Measurements from ENCODE around the gene EGF. TPM values are rescaled to one million over a fixed set of nuclear protein-coding genes. Genes with fewer than 3 reads are reported as not detected.

EGF gene
- total RNA-seq, 1 experiment from 2014 or later = not detected

DNA sequence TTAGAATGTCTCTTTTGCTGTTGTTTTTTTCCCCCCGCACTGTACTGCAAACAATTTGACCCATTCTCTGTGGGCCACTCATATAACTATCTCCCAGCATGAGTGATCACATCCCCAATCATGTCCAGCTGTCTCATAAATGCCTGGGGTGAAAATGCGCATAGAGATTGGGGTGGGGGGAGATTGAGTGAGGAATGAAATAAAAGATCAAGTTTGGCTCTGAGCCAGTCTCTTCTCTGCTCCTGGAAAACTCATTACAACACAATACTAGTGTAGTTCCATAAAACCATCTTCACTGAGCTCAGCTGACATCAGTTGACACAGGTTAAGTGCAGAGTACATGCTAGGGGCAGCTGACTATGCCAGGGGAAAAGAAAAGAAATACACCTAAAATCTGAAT lies 96.9 kb downstream of the EGF start:
- no peaks in the 10 kb centered on the region for H4K20me1 ChIP-seq (ENCODE audit: insufficient read depth, low read depth, low read length)
- H3K27me3 ChIP-seq (ENCODE audit: low read length) = no peaks in the 10 kb centered on the region
- no peak overlapping the region for H3K9ac ChIP-seq (ENCODE audit: low read length)
- DNase-seq = no peak
- H2AFZ ChIP-seq (ENCODE audit: low read length) = no peak overlapping the region
- no peaks in the 10 kb centered on the region for H3K9me2 ChIP-seq (replicated peaks; ENCODE audit: insufficient read depth, low read length)
- H3K4me3 ChIP-seq (ENCODE audit: low read length) = no peak overlapping the region
- no peaks in the 10 kb centered on the region for H3K4me1 ChIP-seq (ENCODE audit: low read length)
- H3K36me3 ChIP-seq (ENCODE audit: insufficient read depth, low read length) = no peaks in the 10 kb centered on the region
- H3K9me3 ChIP-seq (ENCODE audit: low read length) = no peaks in the 10 kb centered on the region
- H3K4me2 ChIP-seq (ENCODE audit: low read depth, low read length, poor library complexity, severe bottlenecking) = no peak overlapping the region
- H3K79me2 ChIP-seq (ENCODE audit: low read length) = no peaks in the 10 kb centered on the region
- no peak overlapping the region for H3K27ac ChIP-seq (ENCODE audit: low read length)

- Histone ChIP-seq H3K9me2 (replicated peaks; ENCODE audit: insufficient read depth, low read length) (no peaks in the 10 kb centered on the region), H2AFZ (ENCODE audit: low read length) (no peak overlapping the region), H3K4me3 (ENCODE audit: low read length) (no peak overlapping the region), H3K9ac (ENCODE audit: low read length) (no peak overlapping the region), H3K36me3 (ENCODE audit: insufficient read depth, low read length) (no peaks in the 10 kb centered on the region), H3K9me3 (ENCODE audit: low read length) (no peaks in the 10 kb centered on the region), H3K79me2 (ENCODE audit: low read length) (no peaks in the 10 kb centered on the region), H3K27me3 (ENCODE audit: low read length) (no peaks in the 10 kb centered on the region), H3K27ac (ENCODE audit: low read length) (no peak overlapping the region), H3K4me2 (ENCODE audit: low read depth, low read length, poor library complexity, severe bottlenecking) (no peak overlapping the region), H4K20me1 (ENCODE audit: insufficient read depth, low read depth, low read length) (no peaks in the 10 kb centered on the region), H3K4me1 (ENCODE audit: low read length) (no peaks in the 10 kb centered on the region)
- DNase-seq = no peak
Observed at GRCh38 chr4:110010797-110011196, 98.1 kb downstream of the EGF start.

DNA sequence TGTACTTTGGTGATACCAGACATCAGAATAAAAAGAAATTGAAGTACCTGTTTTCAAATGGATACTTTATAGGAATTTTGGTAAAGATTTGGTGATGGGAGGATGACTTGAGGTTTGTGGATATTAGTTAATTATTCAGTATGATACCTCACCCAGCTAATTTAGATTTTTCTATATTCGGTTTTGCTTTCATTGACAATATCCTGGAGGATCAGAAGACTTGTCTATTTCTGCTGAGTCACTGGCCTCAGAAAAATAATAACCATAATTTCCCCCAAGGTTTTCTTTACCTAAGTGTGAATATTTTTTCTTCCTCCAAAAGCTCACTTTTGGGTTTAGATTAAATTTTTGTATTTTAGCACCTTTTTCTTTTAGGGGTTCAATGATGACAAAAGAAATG lies 100.2 kb downstream of the EGF start:
- Histone ChIP-seq H3K4me3 (ENCODE audit: low read length) (no peak overlapping the region), H3K36me3 (ENCODE audit: insufficient read depth, low read length) (no peaks in the 10 kb centered on the region), H3K9me3 (ENCODE audit: low read length) (no peaks in the 10 kb centered on the region), H3K4me2 (ENCODE audit: low read depth, low read length, poor library complexity, severe bottlenecking) (no peak overlapping the region), H2AFZ (ENCODE audit: low read length) (no peak overlapping the region), H3K27ac (ENCODE audit: low read length) (no peak overlapping the region), H4K20me1 (ENCODE audit: insufficient read depth, low read depth, low read length) (no peaks in the 10 kb centered on the region), H3K4me1 (ENCODE audit: low read length) (no peaks in the 10 kb centered on the region), H3K9me2 (replicated peaks; ENCODE audit: insufficient read depth, low read length) (no peaks in the 10 kb centered on the region), H3K79me2 (ENCODE audit: low read length) (no peaks in the 10 kb centered on the region), H3K27me3 (ENCODE audit: low read length) (no peaks in the 10 kb centered on the region), H3K9ac (ENCODE audit: low read length) (no peak overlapping the region)
- DNase-seq = no peak

GRCh38 chr4:110014233-110014632 lies 101.5 kb downstream of the EGF start:
- Histone ChIP-seq H3K4me2 (ENCODE audit: low read depth, low read length, poor library complexity, severe bottlenecking) (no peak overlapping the region), H3K9me3 (ENCODE audit: low read length) (no peaks in the 10 kb centered on the region), H3K79me2 (ENCODE audit: low read length) (no peaks in the 10 kb centered on the region), H3K36me3 (ENCODE audit: insufficient read depth, low read length) (no peaks in the 10 kb centered on the region), H3K9me2 (replicated peaks; ENCODE audit: insufficient read depth, low read length) (no peaks in the 10 kb centered on the region), H3K9ac (ENCODE audit: low read length) (no peak overlapping the region), H4K20me1 (ENCODE audit: insufficient read depth, low read depth, low read length) (no peaks in the 10 kb centered on the region), H2AFZ (ENCODE audit: low read length) (no peak overlapping the region), H3K27me3 (ENCODE audit: low read length) (no peaks in the 10 kb centered on the region), H3K27ac (ENCODE audit: low read length) (no peak overlapping the region), H3K4me3 (ENCODE audit: low read length) (no peak overlapping the region), H3K4me1 (ENCODE audit: low read length) (no peaks in the 10 kb centered on the region)
- no peak for DNase-seq

DNA sequence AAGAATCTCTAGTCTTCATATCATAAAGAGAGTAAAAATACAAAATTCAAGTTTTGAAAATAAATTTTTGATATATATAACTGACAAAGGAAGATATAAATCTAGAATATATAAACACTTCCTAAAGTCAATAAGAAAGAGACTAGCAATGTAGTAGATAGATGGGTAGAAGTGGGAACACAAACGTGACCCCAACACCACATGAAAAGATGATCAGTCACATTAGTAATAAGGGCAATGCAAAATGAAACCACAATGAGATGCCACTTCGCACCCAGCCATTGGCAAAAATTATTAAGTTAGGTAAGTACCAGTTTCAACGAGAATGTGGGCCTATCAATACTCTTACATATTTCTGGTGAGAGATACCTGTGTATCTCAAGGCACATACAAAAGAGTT lies 106.5 kb downstream of the EGF start:
- Histone ChIP-seq H3K36me3 (ENCODE audit: insufficient read depth, low read length) (no peaks in the 10 kb centered on the region), H3K9me2 (replicated peaks; ENCODE audit: insufficient read depth, low read length) (no peaks in the 10 kb centered on the region), H3K27ac (ENCODE audit: low read length) (no peak overlapping the region), H3K4me2 (ENCODE audit: low read depth, low read length, poor library complexity, severe bottlenecking) (no peak overlapping the region), H3K27me3 (ENCODE audit: low read length) (no peaks in the 10 kb centered on the region), H3K9ac (ENCODE audit: low read length) (no peak overlapping the region), H4K20me1 (ENCODE audit: insufficient read depth, low read depth, low read length) (no peaks in the 10 kb centered on the region), H3K4me1 (ENCODE audit: low read length) (no peaks in the 10 kb centered on the region), H2AFZ (ENCODE audit: low read length) (no peak overlapping the region), H3K79me2 (ENCODE audit: low read length) (no peaks in the 10 kb centered on the region), H3K4me3 (ENCODE audit: low read length) (no peak overlapping the region), H3K9me3 (ENCODE audit: low read length) (no peaks in the 10 kb centered on the region)
- DNase-seq = no peak

- no peaks in the 10 kb centered on the region for H3K79me2 ChIP-seq (ENCODE audit: low read length)
- DNase-seq = no peak
Observed at GRCh38 chr4:110020139-110020538, 107.5 kb downstream of the EGF start.

GRCh38 chr4:110020646-110021443 lies 108.2 kb downstream of the EGF start:
- Histone ChIP-seq H3K27ac (ENCODE audit: low read length) (no peak overlapping the region), H3K4me2 (ENCODE audit: low read depth, low read length, poor library complexity, severe bottlenecking) (no peak overlapping the region), H3K36me3 (ENCODE audit: insufficient read depth, low read length) (no peaks in the 10 kb centered on the region), H3K4me3 (ENCODE audit: low read length) (no peak overlapping the region), H3K9me2 (replicated peaks; ENCODE audit: insufficient read depth, low read length) (no peaks in the 10 kb centered on the region), H3K9ac (ENCODE audit: low read length) (no peak overlapping the region), H3K4me1 (ENCODE audit: low read length) (no peaks in the 10 kb centered on the region), H3K27me3 (ENCODE audit: low read length) (no peaks in the 10 kb centered on the region), H3K9me3 (ENCODE audit: low read length) (no peaks in the 10 kb centered on the region), H4K20me1 (ENCODE audit: insufficient read depth, low read depth, low read length) (no peaks in the 10 kb centered on the region), H2AFZ (ENCODE audit: low read length) (no peak overlapping the region), H3K79me2 (ENCODE audit: low read length) (no peaks in the 10 kb centered on the region)
- DNase-seq = no peak

More at GRCh38 chr4:110020139-110020538, 107.5 kb downstream of the EGF start:
- H3K27ac ChIP-seq (ENCODE audit: low read length) = no peak overlapping the region
- H3K27me3 ChIP-seq (ENCODE audit: low read length) = no peaks in the 10 kb centered on the region
- H3K9me2 ChIP-seq (replicated peaks; ENCODE audit: insufficient read depth, low read length) = no peaks in the 10 kb centered on the region
- no peak overlapping the region for H2AFZ ChIP-seq (ENCODE audit: low read length)
- H3K4me1 ChIP-seq (ENCODE audit: low read length) = no peaks in the 10 kb centered on the region
- no peaks in the 10 kb centered on the region for H3K9me3 ChIP-seq (ENCODE audit: low read length)
- no peak overlapping the region for H3K9ac ChIP-seq (ENCODE audit: low read length)
- no peak overlapping the region for H3K4me3 ChIP-seq (ENCODE audit: low read length)
- H3K36me3 ChIP-seq (ENCODE audit: insufficient read depth, low read length) = no peaks in the 10 kb centered on the region
- H4K20me1 ChIP-seq (ENCODE audit: insufficient read depth, low read depth, low read length) = no peaks in the 10 kb centered on the region
- H3K4me2 ChIP-seq (ENCODE audit: low read depth, low read length, poor library complexity, severe bottlenecking) = no peak overlapping the region

DNA sequence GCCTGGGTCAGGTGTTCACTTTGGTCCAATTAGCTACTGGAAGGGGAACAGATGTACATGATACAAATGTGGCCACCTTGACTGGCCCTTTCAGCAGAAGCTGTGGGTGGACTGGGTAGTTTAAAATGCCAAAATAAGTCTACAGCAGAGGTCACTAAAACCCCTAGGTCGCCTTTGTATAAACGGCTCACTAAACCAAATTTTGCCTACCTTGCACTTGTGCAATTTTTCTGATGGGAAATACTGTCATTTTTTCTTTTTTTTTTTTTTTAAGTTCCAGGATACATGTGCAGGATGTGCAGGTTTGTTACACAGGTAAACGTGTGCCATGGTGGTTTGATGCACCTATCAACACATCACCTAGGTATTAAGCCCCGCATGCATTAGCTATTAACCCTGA lies 109.8 kb downstream of the EGF start:
- Histone ChIP-seq H4K20me1 (ENCODE audit: insufficient read depth, low read depth, low read length) (no peaks in the 10 kb centered on the region), H2AFZ (ENCODE audit: low read length) (no peak overlapping the region), H3K36me3 (ENCODE audit: insufficient read depth, low read length) (no peaks in the 10 kb centered on the region), H3K79me2 (ENCODE audit: low read length) (no peaks in the 10 kb centered on the region), H3K27ac (ENCODE audit: low read length) (no peak overlapping the region), H3K4me1 (ENCODE audit: low read length) (no peaks in the 10 kb centered on the region), H3K9me2 (replicated peaks; ENCODE audit: insufficient read depth, low read length) (no peaks in the 10 kb centered on the region), H3K4me3 (ENCODE audit: low read length) (no peak overlapping the region), H3K9ac (ENCODE audit: low read length) (no peak overlapping the region), H3K27me3 (ENCODE audit: low read length) (no peaks in the 10 kb centered on the region), H3K9me3 (ENCODE audit: low read length) (no peaks in the 10 kb centered on the region), H3K4me2 (ENCODE audit: low read depth, low read length, poor library complexity, severe bottlenecking) (no peak overlapping the region)
- no peak for DNase-seq
